K562 (cell line): Measurements from ENCODE around the gene KITLG. TPM values are rescaled to one million over a fixed set of nuclear protein-coding genes. Genes with fewer than 3 reads are reported as not detected.

Experiments used
- ATAC-seq: fragments of 200-7000 bp; cut with Tn5 transposase; 3 replicates; pipeline ENCODE4 v1.9.1; 2020; ENCODE audit warnings: moderate library complexity
- Bru-seq: library from RNA; stranded (reverse); fragments of 400-500 nt; gene quantifications from one replicate; lab custom pipeline; 2021; lab: Mats Ljungman, UMichigan
- BruChase-seq, 2 experiments: library from RNA; stranded (reverse); fragments of 400-500 nt; gene quantifications; one replicate each; lab custom pipeline; 2021; lab: Mats Ljungman, UMichigan
- BruUV-seq: library from RNA; stranded (reverse); fragments of 400-500 nt; replicated peaks from 2 replicates; lab custom pipeline; 2021; lab: Mats Ljungman, UMichigan
- CTCF ChIA-PET: fragments of 300-600 bp; formaldehyde crosslinking; extraction: SDS; loops from one replicate; lab custom pipeline; 2021; ENCODE audit warnings: low intra/inter-chr PET ratio; lab: Yijun Ruan, JAX
- POLR2A ChIA-PET: fragments of 300-600, 350-650 bp; sonication (Branson Sonifier 250); formaldehyde crosslinking; extraction: SDS; loops from one replicate; lab custom pipeline; 2021; ENCODE audit warnings: antibody characterized with exemption, inconsistent platforms; lab: Yijun Ruan, JAX
- DNase-seq, 4 experiments: peaks; one replicate each; pipeline versions ENCODE4 v3.0.0 to v3.0.0-alpha.2; 2011 to 2018; ENCODE audit warnings: low spot score in 3 of 4, mixed read lengths in 3 of 4; ENCODE audit errors: extremely low read depth in 1 of 4
- FAIRE-seq: peaks from 2 replicates; lab custom pipeline; 2011; peaks lifted over from hg19 to GRCh38; lab: Jason Lieb, UNC
- H2AFZ ChIP-seq: 2 replicates; pipeline ENCODE4 v1.6.0; 2011; ENCODE audit warnings: low read depth, low read length, control low read depth, inconsistent platforms
- H3K27ac ChIP-seq: fragments of 200-600 bp; 3 replicates; pipeline ENCODE4 v1.8.0; 2011; ENCODE audit warnings: low read depth, mild to moderate bottlenecking, control low read depth, inconsistent platforms, low read length, moderate library complexity, mixed read lengths; ENCODE audit errors: extremely low read depth
- H3K27me3 ChIP-seq, 2 experiments: fragments of 300-600 bp in 1 of 2; 2 replicates in 1 of 2; 3 replicates in 1 of 2; pipeline versions ENCODE4 v1.6.0 to v1.8.0; 2011; ENCODE audit warnings: inconsistent platforms in 2 of 2, low read length in 2 of 2, mild to moderate bottlenecking in 1 of 2, mixed read lengths in 1 of 2, moderate library complexity in 1 of 2; ENCODE audit not compliant: control insufficient read depth in 2 of 2, insufficient read depth in 2 of 2
- H3K36me3 ChIP-seq: fragments of 300-600 bp; 3 replicates; pipeline ENCODE4 v1.8.0; 2011; ENCODE audit warnings: mild to moderate bottlenecking, low read length, inconsistent platforms; ENCODE audit not compliant: control insufficient read depth, insufficient read depth
- H3K4me1 ChIP-seq, 2 experiments: fragments of 200-600 bp in 1 of 2; replicated peaks in 1 of 2; 2 replicates in 1 of 2; 3 replicates in 1 of 2; pipeline versions ENCODE4 v1.5.1 to v1.8.0; 2011; ENCODE audit warnings: inconsistent platforms in 2 of 2, low read length in 2 of 2, mild to moderate bottlenecking in 1 of 2, mixed read lengths in 1 of 2, moderate library complexity in 1 of 2; ENCODE audit not compliant: control insufficient read depth in 2 of 2, insufficient read depth in 2 of 2
- H3K4me2 ChIP-seq: 2 replicates; pipeline ENCODE4 v1.6.1; 2011; ENCODE audit warnings: low read length, control low read depth, inconsistent platforms, mixed read lengths; ENCODE audit not compliant: insufficient read depth
- H3K4me3 ChIP-seq: fragments of 200-600 bp; sonication (generic), shearing (Covaris generic); 2 replicates; pipeline ENCODE4 v1.5.1; 2016; ENCODE audit warnings: control low read depth, inconsistent platforms
- H3K79me2 ChIP-seq: fragments of 200-600 bp; 3 replicates; pipeline ENCODE4 v1.8.0; 2011; ENCODE audit warnings: low read length, inconsistent platforms; ENCODE audit not compliant: control insufficient read depth, insufficient read depth
- H3K9ac ChIP-seq, 2 experiments: 2 replicates each; pipeline versions ENCODE4 v1.6.0 to v1.6.1; 2011; ENCODE audit warnings: low read depth in 2 of 2, low read length in 2 of 2, control low read depth in 1 of 2, inconsistent platforms in 1 of 2, mild to moderate bottlenecking in 1 of 2, mixed read lengths in 1 of 2; ENCODE audit not compliant: insufficient read depth in 1 of 2
- H3K9me1 ChIP-seq: one replicate; pipeline ENCODE4 v1.6.0; 2011; ENCODE audit warnings: inconsistent platforms, mild to moderate bottlenecking, low read length, moderate library complexity; ENCODE audit not compliant: control insufficient read depth, insufficient read depth
- H3K9me3 ChIP-seq: replicated peaks from 2 replicates; pipeline ENCODE4 v1.5.1; 2011; ENCODE audit warnings: low read depth, low read length, inconsistent platforms; ENCODE audit not compliant: control insufficient read depth, insufficient read depth
- H4K20me1 ChIP-seq: replicated peaks from 2 replicates; pipeline ENCODE4 v1.6.1; 2011; ENCODE audit warnings: low read length, inconsistent platforms, mixed read lengths; ENCODE audit not compliant: control insufficient read depth, insufficient read depth
- CXXC5 ChIP-seq: fragments of 250-450 bp; sonication (Bioruptor Pico); IDR thresholded peaks from 2 replicates; pipeline ENCODE4 v1.8.0; 2022; ENCODE audit warnings: inconsistent platforms, mild to moderate bottlenecking, moderate library complexity
- PTRF ChIP-seq: fragments of 450-650 bp; IDR thresholded peaks from 2 replicates; pipeline ENCODE4 v1.6.1; 2016; ENCODE audit warnings: mild to moderate bottlenecking, missing genetic modification characterization, missing compliant biosample characterization
- RAD21 ChIP-seq, 2 experiments: fragments of 250-450 bp in 1 of 2; fragments of 450-650 bp in 1 of 2; sonication (Bioruptor Pico) in 1 of 2; formaldehyde crosslinking in 1 of 2; IDR thresholded peaks in 1 of 2; conservative IDR thresholded peaks in 1 of 2; 2 replicates each; pipeline versions ENCODE4 v1.4.0 to v1.8.0; 2020 to 2022; ENCODE audit warnings: mild to moderate bottlenecking in 2 of 2, moderate library complexity in 1 of 2
- SPI1 ChIP-seq: IDR thresholded peaks from 2 replicates; pipeline ENCODE4 v1.6.1; 2011; ENCODE audit warnings: low read depth, low read length, control low read depth, borderline replicate concordance
- WGBS: fragments of 100-300 bp; shearing (Covaris generic); methylation state at CpG from one replicate; pipeline ENCODE4 v1.1.6; 2016; ENCODE audit warnings: low coverage, mixed read lengths; ENCODE audit not compliant: insufficient coverage; ENCODE audit errors: missing lambda C conversion rate; 5-methylcytosine and 5-hydroxymethylcytosine counted together
- in situ Hi-C: fragments of 300-500 bp; cut with MboI; formaldehyde crosslinking; loops from 4 replicates; pipeline ENCODE4 v1.15.0; 2018; ENCODE audit warnings: inconsistent platforms, mixed read lengths
- intact Hi-C: fragments of 100-400 bp; cut with micrococcal nuclease; formaldehyde crosslinking; loops from 2 replicates; pipeline ENCODE4 v1.14.2; 2022
- long read RNA-seq, 3 experiments: library from polyadenylated mRNA in 2 of 3; library from RNA in 1 of 3; unstranded in 2 of 3; stranded (forward) in 1 of 3; transcript quantifications; one replicate each; pipeline ENCODE4 v2.0.0, GENCODE V29; 2019 to 2022
- polyA minus RNA-seq, 3 experiments: library from RNA; depleted of rRNA, polyadenylated mRNA; stranded (reverse); fragments of >200 nt; gene quantifications; 2 replicates each; pipeline ENCODE4 v1.2.3, GENCODE V29; 2011
- polyA plus RNA-seq, 8 experiments: library from polyadenylated mRNA; depleted of rRNA in 4 of 8; stranded (reverse) in 5 of 8; unstranded in 3 of 8; fragments of >200 nt; fragmentation: Nextera tagmentation in 2 of 8; fragmentation: Illumina TruSeq in 1 of 8; extraction: Ambion mirVana in 2 of 8; extraction: Trizol in 1 of 8; gene quantifications; 2 replicates each; pipeline versions ENCODE4 v1.2.1 to v1.2.3, GENCODE V29; 2011 to 2014; ENCODE audit warnings: inconsistent platforms in 1 of 8, missing spikeins in 1 of 8
- total RNA-seq, 7 experiments: library from RNA; depleted of rRNA in 6 of 7; stranded (reverse); fragments of >200 nt in 6 of 7; fragmentation: Illumina TruSeq in 2 of 7; extraction: Trizol in 2 of 7; gene quantifications; 2 replicates each; pipeline versions ENCODE4 v1.2.1 to v1.2.3, GENCODE V29; 2011 to 2021; ENCODE audit warnings: low replicate concordance in 1 of 7
- TF ChIP-seq, protein P1 (sequence below), 2 experiments: IDR thresholded peaks; 2 replicates each; pipeline ENCODE4 v1.6.1; 2011; ENCODE audit warnings: borderline replicate concordance in 1 of 2, control low read depth in 1 of 2, low read depth in 1 of 2, low read length in 1 of 2, mild to moderate bottlenecking in 1 of 2, mixed read lengths in 1 of 2, moderate library complexity in 1 of 2; ENCODE audit not compliant: insufficient read depth in 1 of 2, insufficient read length in 1 of 2, poor library complexity in 1 of 2, severe bottlenecking in 1 of 2; ENCODE audit errors: extremely low read depth in 1 of 2

Gene KITLG, protein sequence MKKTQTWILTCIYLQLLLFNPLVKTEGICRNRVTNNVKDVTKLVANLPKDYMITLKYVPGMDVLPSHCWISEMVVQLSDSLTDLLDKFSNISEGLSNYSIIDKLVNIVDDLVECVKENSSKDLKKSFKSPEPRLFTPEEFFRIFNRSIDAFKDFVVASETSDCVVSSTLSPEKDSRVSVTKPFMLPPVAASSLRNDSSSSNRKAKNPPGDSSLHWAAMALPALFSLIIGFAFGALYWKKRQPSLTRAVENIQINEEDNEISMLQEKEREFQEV
- not detected in 2 replicates for total RNA-seq (2011; cell fraction: chromatin; rRNA removed; ENCODE audit: low replicate concordance)
- total RNA-seq (2011; cell fraction: nucleolus; rRNA removed): not detected in 2 replicates
- total RNA-seq (2011; cell fraction: nucleoplasm; rRNA removed): not detected in 2 replicates
- total RNA-seq (2014; rRNA removed) (not detected in 2 replicates), total RNA-seq (2014; rRNA removed; fragmentation: Illumina TruSeq; extraction: Trizol) (not detected in 2 replicates), total RNA-seq (2015; rRNA removed; fragmentation: Illumina TruSeq; extraction: Trizol) (0.04 TPM in 1 of 2 replicates, not detected in the other), total RNA-seq (2021) (0.09 and 0.22 TPM in 2 replicates), polyA plus RNA-seq (2011; rRNA removed) (not detected in 2 replicates), polyA plus RNA-seq (2014; fragmentation: Illumina TruSeq; extraction: Trizol) (not detected in 2 replicates), polyA plus RNA-seq (2014; fragmentation: Nextera tagmentation; extraction: Ambion mirVana) (under 1 TPM in 1 of 2 experiments, not detected in 1; 0.04 TPM), polyA plus RNA-seq (2014; rRNA removed) (not detected in 2 replicates), polyA minus RNA-seq (2011; rRNA and poly(A)+ RNA removed) (not detected in 2 replicates), Bru-seq, nascent RNA (percentile 20 among the genes with signal in this experiment), BruChase-seq, experiment 1, labeled RNA remaining after a 2-hour chase (percentile 31 among the genes with signal in this experiment), BruChase-seq, experiment 2, labeled RNA remaining after a 6-hour chase (percentile 28 among the genes with signal in this experiment)
- polyA plus RNA-seq (2011; cell fraction: cytosol; rRNA removed): not detected in 2 replicates
- polyA plus RNA-seq (2011; cell fraction: nucleus; rRNA removed): not detected in 2 replicates
- 0.04 and 0.06 TPM in 2 replicates for polyA plus RNA-seq (2012)
- polyA minus RNA-seq (2011; cell fraction: cytosol; rRNA and poly(A)+ RNA removed): not detected in 2 replicates
- polyA minus RNA-seq (2011; cell fraction: nucleus; rRNA and poly(A)+ RNA removed): not detected in 2 replicates
- long read RNA-seq, experiment 1: 0 reads
- long read RNA-seq, experiment 2: 0 reads
- long read RNA-seq, experiment 3: 0 reads

DNA sequence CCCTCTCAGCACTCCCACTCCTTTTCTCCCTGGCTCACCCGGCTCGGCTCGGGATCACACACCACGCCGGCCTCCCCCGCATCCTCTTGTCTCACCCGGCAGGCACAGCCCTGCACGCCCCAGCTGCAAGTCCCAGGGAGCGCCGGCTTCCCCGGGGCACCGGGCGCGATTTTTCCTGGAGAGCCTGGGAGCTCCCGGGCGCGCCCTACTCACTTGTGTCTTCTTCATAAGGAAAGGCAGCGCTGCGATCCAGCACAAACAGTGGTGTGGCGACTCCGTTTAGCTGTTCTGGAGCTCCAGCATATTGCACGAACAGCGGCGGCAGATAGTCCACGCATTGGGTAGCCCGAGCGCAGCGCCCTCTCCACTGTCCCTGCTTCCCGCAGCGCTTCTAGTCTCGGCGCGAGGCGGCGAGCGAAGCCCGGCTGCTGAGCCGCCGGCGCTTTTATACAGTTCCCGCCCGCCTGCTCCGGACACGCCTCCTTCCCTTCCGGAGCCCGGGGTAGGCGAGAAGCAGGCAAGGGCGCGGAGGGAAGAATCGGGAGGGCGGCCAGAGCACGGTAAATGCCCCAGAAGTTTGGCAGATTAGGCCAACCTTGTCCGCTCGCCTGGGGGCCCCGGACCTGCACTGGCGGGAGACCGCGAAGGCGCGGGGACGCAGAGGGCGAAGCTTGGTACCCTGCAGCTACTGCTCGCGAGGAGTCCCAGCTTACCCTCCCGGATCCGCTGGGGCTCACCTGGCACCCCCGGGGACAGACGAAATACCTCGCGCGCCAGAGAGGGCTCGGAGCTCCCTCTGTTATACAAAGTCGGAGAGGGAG is at the start of gene KITLG:
TSS of gene KITLG (minus strand) at position 421 of the 821 bp plus-strand sequence. CDS start at position 228, 193 bp downstream.
- in situ Hi-C loops: no loop called here

More for the DNA sequence above, at the start of gene KITLG:
- 6% methylated on average over 73 of the region's 73 CpGs for WGBS
- H3K79me2 ChIP-seq: no peaks in the 10 kb centered on the region
- intact Hi-C loops: no loop called here
- H3K27me3 ChIP-seq: peaks cover 0 to 14% of the 10 kb centered on the region in 2 experiments; a peak in 2 of 5 replicates
- FAIRE-seq (no peak), DNase-seq (peak in 3 of 4 experiments; percentile 7 to 32 (median 10)), ATAC-seq (peak; percentile 86)
- no peak within 1 kb of the TSS; a peak in 1 of 4 replicates for H3K9ac ChIP-seq
- no peak within 1 kb of the TSS for H3K27ac ChIP-seq
- no peaks in the 10 kb centered on the region for H3K9me3 ChIP-seq
- no peaks in the 10 kb centered on the region for H3K9me1 ChIP-seq
- TF ChIP-seq RAD21 (CRISPR knock-in tag; conservative IDR thresholded peaks at IDR 0.05 in 1 of 2, IDR thresholded peaks at IDR 0.05 in 1 of 2) (peak in 1 of 2 experiments; percentile 29; a peak in 1 of 4 replicates), PTRF (tag) (no peak), SPI1 (no peak), CXXC5 (peak; percentile 34; the same call in 1 of the 2 replicates)
- TF ChIP-seq, protein P1, sequence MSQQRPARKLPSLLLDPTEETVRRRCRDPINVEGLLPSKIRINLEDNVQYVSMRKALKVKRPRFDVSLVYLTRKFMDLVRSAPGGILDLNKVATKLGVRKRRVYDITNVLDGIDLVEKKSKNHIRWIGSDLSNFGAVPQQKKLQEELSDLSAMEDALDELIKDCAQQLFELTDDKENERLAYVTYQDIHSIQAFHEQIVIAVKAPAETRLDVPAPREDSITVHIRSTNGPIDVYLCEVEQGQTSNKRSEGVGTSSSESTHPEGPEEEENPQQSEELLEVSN (IDR thresholded peaks at IDR 0.05; ENCODE audit: borderline replicate concordance in 1 of 2, extremely low read depth in 1 of 2, insufficient read depth in 1 of 2, insufficient read length in 1 of 2, low read depth in 1 of 2, low read length in 1 of 2, poor library complexity in 1 of 2, severe bottlenecking in 1 of 2): peak in 1 of 2 experiments; percentile 52
- no TSS peak for BruUV-seq
- no peaks in the 10 kb centered on the region for H3K36me3 ChIP-seq
- CTCF ChIA-PET: no interaction called here
- no peak within 1 kb of the TSS; the same call in 1 of the 2 replicates for H3K4me2 ChIP-seq
- H4K20me1 ChIP-seq: no peaks in the 10 kb centered on the region
- H3K4me3 ChIP-seq: no peak within 1 kb of the TSS
- no peak within 1 kb of the TSS for H2AFZ ChIP-seq
- POLR2A ChIA-PET: no interaction called here
- peaks cover 0 to 13% of the 10 kb centered on the region in 2 experiments; a peak in 2 of 5 replicates for H3K4me1 ChIP-seq
